GM13977 (cell line): ENCODE data around the gene ARHGEF1.

Source experiments
- DNase-seq: peaks from one replicate; pipeline ENCODE4 v3.0.0; 2012; ENCODE audit warnings: low spot score
- CTCF ChIP-seq: IDR thresholded peaks from 2 replicates; pipeline ENCODE4 v1.5.1; 2012; ENCODE audit warnings: mild to moderate bottlenecking, control low read depth; ENCODE audit not compliant: insufficient read depth; ENCODE audit errors: extremely low read depth, missing control alignments
- in situ Hi-C: fragments of 300-500 bp; cut with MboI; formaldehyde crosslinking; loops from one replicate; pipeline ENCODE4 v1.12.0; 2022; ENCODE audit warnings: low sequenced_read_pairs, low pct_unique_long_range_greater_than_20kb, mixed read lengths, inconsistent platforms; ENCODE audit not compliant: unreplicated experiment

The ARHGEF1 gene

GRCh38 chr19:41897820-41898219 is 14.8 kb downstream of the ARHGEF1 start:
- DNase-seq: no peak
- in situ Hi-C loops: no loop called here
- no peak for TF ChIP-seq CTCF

DNA sequence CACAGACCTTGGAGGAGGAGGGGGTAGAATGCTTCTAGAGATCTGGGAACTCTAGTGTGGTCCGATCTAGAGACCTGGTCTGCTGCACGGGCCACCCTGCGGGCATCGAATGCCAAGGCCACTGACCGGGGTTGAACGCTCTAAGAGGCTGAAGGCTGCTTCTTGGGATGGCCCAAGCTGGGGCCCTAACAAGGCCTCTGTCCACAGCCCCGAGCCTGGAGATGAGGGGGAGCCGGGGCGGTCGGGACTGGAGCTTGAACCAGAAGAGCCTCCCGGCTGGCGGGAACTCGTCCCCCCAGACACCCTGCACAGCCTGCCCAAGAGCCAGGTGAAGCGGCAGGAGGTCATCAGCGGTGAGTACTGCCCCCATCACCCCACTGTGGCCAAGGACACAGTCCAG is 15.3 kb downstream of the ARHGEF1 start:
- in situ Hi-C loops: no loop called here
- no peak for DNase-seq
- no peak for TF ChIP-seq CTCF

GRCh38 chr19:41901707-41902360 is 18.9 kb downstream of the ARHGEF1 start:
- no peak for DNase-seq
- TF ChIP-seq CTCF: no peak
- in situ Hi-C loops: no loop called here

GRCh38 chr19:41902594-41902993 is 19.6 kb downstream of the ARHGEF1 start:
- in situ Hi-C loops: no loop called here
- DNase-seq: no peak
- TF ChIP-seq CTCF: no peak

GRCh38 chr19:41903193-41903953 is 20.4 kb downstream of the ARHGEF1 start:
- DNase-seq: no peak
- in situ Hi-C loops: no loop called here
- TF ChIP-seq CTCF: no peak

GRCh38 chr19:41904118-41904870 is 21.3 kb downstream of the ARHGEF1 start:
- no peak for TF ChIP-seq CTCF
- DNase-seq: no peak
- in situ Hi-C loops: no loop called here
